Endothelial cell of umbilical vein (primary cell): ENCODE results near the gene SH3BGRL2. TPM values are rescaled to one million over a fixed set of nuclear protein-coding genes. Genes with fewer than 3 reads are reported as not detected.

Source experiments
- BruUV-seq: library from RNA; stranded (reverse); fragments of 400-500 nt; replicated peaks from 2 replicates; lab custom pipeline; 2021; lab: Mats Ljungman, UMichigan
- CTCF ChIA-PET: fragments of 300-600, 350-600 bp; sonication (Branson Sonifier 250); formaldehyde crosslinking; loops from one replicate; lab custom pipeline; 2021; ENCODE audit warnings: antibody characterized with exemption, inconsistent platforms; lab: Charles Lee
- POLR2A ChIA-PET: fragments of 300-600, 350-600 bp; sonication (Branson Sonifier 250); formaldehyde crosslinking; loops from one replicate; lab custom pipeline; 2021; ENCODE audit warnings: antibody characterized with exemption, inconsistent platforms; lab: Charles Lee
- DNase-seq: peaks from one replicate; pipeline ENCODE4 v3.0.0-alpha.2; 2011; ENCODE audit warnings: low read depth, low spot score
- FAIRE-seq: peaks from 2 replicates; lab custom pipeline; 2011; peaks lifted over from hg19 to GRCh38; lab: Jason Lieb, UNC
- H2AFZ ChIP-seq: 2 replicates; pipeline ENCODE4 v1.6.0; 2012; ENCODE audit warnings: low read depth, low read length, control low read depth, inconsistent platforms
- H3K27ac ChIP-seq: 2 replicates; pipeline ENCODE4 v1.5.1; 2011; ENCODE audit warnings: low read depth, mild to moderate bottlenecking, control low read depth, low read length, moderate library complexity; ENCODE audit not compliant: insufficient read depth
- H3K27me3 ChIP-seq, 2 experiments: 2 replicates each; pipeline versions ENCODE4 v1.6.0 to v1.6.1; 2011; ENCODE audit warnings: low read length in 2 of 2, mixed read lengths in 1 of 2; ENCODE audit not compliant: control insufficient read depth in 2 of 2, insufficient read depth in 2 of 2
- H3K36me3 ChIP-seq, 2 experiments: 2 replicates in 1 of 2; 3 replicates in 1 of 2; pipeline ENCODE4 v1.5.1; 2011; ENCODE audit warnings: low read length in 2 of 2, mild to moderate bottlenecking in 1 of 2, moderate library complexity in 1 of 2; ENCODE audit not compliant: control insufficient read depth in 2 of 2, insufficient read depth in 2 of 2; ENCODE audit errors: extremely low read depth in 1 of 2
- H3K4me1 ChIP-seq: 3 replicates; pipeline ENCODE4 v1.5.1; 2011; ENCODE audit warnings: mild to moderate bottlenecking, low read length; ENCODE audit not compliant: control insufficient read depth, insufficient read depth; ENCODE audit errors: extremely low read depth
- H3K4me2 ChIP-seq: 2 replicates; pipeline ENCODE4 v1.6.1; 2011; ENCODE audit warnings: low read length, control low read depth, mixed read lengths; ENCODE audit not compliant: insufficient read depth
- H3K4me3 ChIP-seq, 3 experiments: fragments of 200-600 bp in 1 of 3; sonication (generic), shearing (Covaris generic) in 1 of 3; replicated peaks in 1 of 3; 2 replicates each; pipeline ENCODE4 v1.5.1; 2011 to 2016; ENCODE audit warnings: control low read depth in 3 of 3, low read length in 3 of 3, mild to moderate bottlenecking in 2 of 3, inconsistent platforms in 1 of 3, low read depth in 1 of 3, moderate library complexity in 1 of 3; ENCODE audit not compliant: insufficient read depth in 1 of 3
- H3K79me2 ChIP-seq: 2 replicates; pipeline ENCODE4 v1.6.0; 2012; ENCODE audit warnings: low read length, inconsistent platforms; ENCODE audit not compliant: control insufficient read depth, insufficient read depth
- H3K9ac ChIP-seq: replicated peaks from 2 replicates; pipeline ENCODE3; 2011; ENCODE audit warnings: low read length, control low read depth; ENCODE audit not compliant: insufficient read depth; ENCODE audit errors: extremely low read depth
- H3K9me1 ChIP-seq: replicated peaks from 3 replicates; pipeline ENCODE4 v1.6.0; 2011; ENCODE audit warnings: mild to moderate bottlenecking, low read length; ENCODE audit not compliant: control insufficient read depth, insufficient read depth; ENCODE audit errors: extremely low read depth
- H3K9me3 ChIP-seq: replicated peaks from 2 replicates; pipeline ENCODE4 v1.5.1; 2012; ENCODE audit warnings: low read length, inconsistent platforms; ENCODE audit not compliant: control insufficient read depth, insufficient read depth
- H4K20me1 ChIP-seq: replicated peaks from 2 replicates; pipeline ENCODE3; 2011; ENCODE audit warnings: mild to moderate bottlenecking, low read length; ENCODE audit not compliant: control insufficient read depth, insufficient read depth; ENCODE audit errors: extremely low read depth
- EZH2 ChIP-seq: IDR thresholded peaks from 2 replicates; pipeline ENCODE4 v1.6.1; 2012; ENCODE audit warnings: borderline replicate concordance, low read depth, mild to moderate bottlenecking, moderate library complexity, low read length, inconsistent platforms; ENCODE audit not compliant: severe bottlenecking
- FOS ChIP-seq: IDR thresholded peaks from 2 replicates; pipeline ENCODE4 v1.6.1; 2011; ENCODE audit warnings: mild to moderate bottlenecking, low read length, moderate library complexity, borderline replicate concordance; ENCODE audit not compliant: insufficient read depth
- GATA2 ChIP-seq: IDR thresholded peaks from 2 replicates; pipeline ENCODE4 v1.7.0; 2011; ENCODE audit warnings: low read depth, mild to moderate bottlenecking, moderate library complexity, mixed read lengths, low read length; ENCODE audit not compliant: insufficient read length, insufficient read depth
- JUN ChIP-seq: IDR thresholded peaks from 2 replicates; pipeline ENCODE4 v1.6.1; 2011; ENCODE audit warnings: borderline replicate concordance, low read depth; ENCODE audit not compliant: insufficient read length, insufficient read depth
- MYC ChIP-seq: IDR thresholded peaks from one replicate; pipeline ENCODE4 v1.6.1; 2011; ENCODE audit warnings: mild to moderate bottlenecking, low read depth, low read length
- POLR2A ChIP-seq: IDR thresholded peaks from 2 replicates; pipeline ENCODE4 v1.6.1; 2012; ENCODE audit warnings: low read depth, mild to moderate bottlenecking, control low read depth, low read length
- POLR2AphosphoS5 ChIP-seq: IDR thresholded peaks from 2 replicates; pipeline ENCODE4 v1.6.1; 2012; ENCODE audit warnings: low read depth, mild to moderate bottlenecking, control low read depth, low read length, moderate library complexity; ENCODE audit not compliant: insufficient read depth
- dilution Hi-C: fragments of 300-500 bp; cut with MboI; formaldehyde crosslinking; loops from one replicate; pipeline ENCODE4 v1.15.0; 2019; ENCODE audit warnings: low sequenced_read_pairs; ENCODE audit not compliant: extremely low pct_ligation_motif_present
- intact Hi-C: fragments of 100-400 bp; cut with micrococcal nuclease; formaldehyde crosslinking; loops from one replicate; pipeline ENCODE4 v1.10.0; 2022
- polyA plus RNA-seq, 4 experiments: library from polyadenylated mRNA; depleted of rRNA in 3 of 4; stranded (reverse) in 3 of 4; unstranded in 1 of 4; fragments of >200 nt; gene quantifications; 2 replicates each; pipeline versions ENCODE4 v1.2.1 to v1.2.3, GENCODE V29; 2011 to 2012; ENCODE audit warnings: missing spikeins in 1 of 4
- total RNA-seq: library from RNA; stranded (reverse); gene quantifications from 2 replicates; pipeline ENCODE4 v1.2.3, GENCODE V29; 2021
- TF ChIP-seq, protein P1 (sequence below): IDR thresholded peaks from 2 replicates; pipeline ENCODE4 v1.6.1; 2011; ENCODE audit not compliant: insufficient read depth, insufficient read length
- TF ChIP-seq, protein P2 (sequence below), 2 donors: IDR thresholded peaks; 1 replicate in 1 of 2; 2 replicates in 1 of 2; pipeline ENCODE4 v1.5.1; 2011; ENCODE audit warnings: low read length in 2 of 2, mild to moderate bottlenecking in 2 of 2, moderate library complexity in 2 of 2, control low read depth in 1 of 2, inconsistent platforms in 1 of 2, low read depth in 1 of 2; ENCODE audit not compliant: insufficient read depth in 1 of 2; ENCODE audit errors: extremely low read depth in 1 of 2

The SH3BGRL2 gene
- total and polyA plus RNA-seq, 2 donors (not counting 3 experiments of a cell fraction or from before 2014, with no cell fraction given): 3.2 to 10.7 TPM

DNA sequence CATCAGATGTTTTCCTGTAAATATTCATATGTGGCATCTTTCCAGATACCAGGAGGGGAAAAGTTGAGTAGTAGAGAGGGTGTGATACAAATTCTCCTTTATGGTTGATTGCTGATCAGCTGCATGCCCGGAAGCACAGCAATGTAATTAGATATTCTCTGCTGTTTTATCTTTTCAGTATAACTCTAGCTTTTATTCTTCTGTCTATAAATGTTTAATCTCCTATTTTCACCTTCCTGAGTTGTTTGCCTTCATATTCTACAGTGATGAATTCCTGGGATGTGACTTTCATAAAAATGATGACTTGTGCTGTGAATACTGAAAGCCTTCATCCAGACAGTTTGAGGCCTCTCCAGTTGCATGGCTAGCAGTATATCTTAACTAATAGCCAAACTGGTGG lies 53.7 kb downstream of the SH3BGRL2 start:
- no peak for FAIRE-seq
- H3K36me3 ChIP-seq: no peaks in the 10 kb centered on the region
- no peak overlapping the region for H3K27ac ChIP-seq
- intact Hi-C loops (no loop called here), dilution Hi-C loops (no loop called here)
- H3K4me2 ChIP-seq: no peak overlapping the region
- H4K20me1 ChIP-seq: no peaks in the 10 kb centered on the region
- CTCF ChIA-PET: interaction anchor here (0.6 kb wide), 1 partner anchor 99 kb away, joined by 3 read pairs; no protein-coding TSS in a partner anchor
- H3K27me3 ChIP-seq: no peaks in the 10 kb centered on the region
- no peak overlapping the region for H2AFZ ChIP-seq
- H3K4me3 ChIP-seq: no peak overlapping the region
- TF ChIP-seq EZH2 (no peak), GATA2 (no peak), POLR2AphosphoS5 (no peak), POLR2A (no peak), FOS (no peak), JUN (no peak), MYC (no peak)
- TF ChIP-seq, protein P1, sequence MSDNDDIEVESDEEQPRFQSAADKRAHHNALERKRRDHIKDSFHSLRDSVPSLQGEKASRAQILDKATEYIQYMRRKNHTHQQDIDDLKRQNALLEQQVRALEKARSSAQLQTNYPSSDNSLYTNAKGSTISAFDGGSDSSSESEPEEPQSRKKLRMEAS: no peak
- TF ChIP-seq, protein P2, sequence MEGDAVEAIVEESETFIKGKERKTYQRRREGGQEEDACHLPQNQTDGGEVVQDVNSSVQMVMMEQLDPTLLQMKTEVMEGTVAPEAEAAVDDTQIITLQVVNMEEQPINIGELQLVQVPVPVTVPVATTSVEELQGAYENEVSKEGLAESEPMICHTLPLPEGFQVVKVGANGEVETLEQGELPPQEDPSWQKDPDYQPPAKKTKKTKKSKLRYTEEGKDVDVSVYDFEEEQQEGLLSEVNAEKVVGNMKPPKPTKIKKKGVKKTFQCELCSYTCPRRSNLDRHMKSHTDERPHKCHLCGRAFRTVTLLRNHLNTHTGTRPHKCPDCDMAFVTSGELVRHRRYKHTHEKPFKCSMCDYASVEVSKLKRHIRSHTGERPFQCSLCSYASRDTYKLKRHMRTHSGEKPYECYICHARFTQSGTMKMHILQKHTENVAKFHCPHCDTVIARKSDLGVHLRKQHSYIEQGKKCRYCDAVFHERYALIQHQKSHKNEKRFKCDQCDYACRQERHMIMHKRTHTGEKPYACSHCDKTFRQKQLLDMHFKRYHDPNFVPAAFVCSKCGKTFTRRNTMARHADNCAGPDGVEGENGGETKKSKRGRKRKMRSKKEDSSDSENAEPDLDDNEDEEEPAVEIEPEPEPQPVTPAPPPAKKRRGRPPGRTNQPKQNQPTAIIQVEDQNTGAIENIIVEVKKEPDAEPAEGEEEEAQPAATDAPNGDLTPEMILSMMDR (IDR thresholded peaks at IDR 0.05; ENCODE audit: extremely low read depth in 1 of 2, insufficient read depth in 1 of 2, low read depth in 1 of 2, low read length in 2 of 2): no peak
- POLR2A ChIA-PET: no interaction called here
- BruUV-seq: no TSS peak
- DNase-seq: no peak
- H3K9ac ChIP-seq: no peak overlapping the region
- H3K4me1 ChIP-seq: no peaks in the 10 kb centered on the region
- no peaks in the 10 kb centered on the region for H3K9me1 ChIP-seq
- peaks cover 7% of the 10 kb centered on the region for H3K79me2 ChIP-seq
- no peaks in the 10 kb centered on the region for H3K9me3 ChIP-seq
